ENCODE data around the gene OR10V1.
A peak's percentile ranks its signal among the peaks of the same experiment; 100 is the strongest.

OR10V1 gene

GRCh38 chr11:59713745-59714144 is at the start of gene OR10V1:
Gene OR10V1, minus strand, starts transcription at chr11:59713845. Its CDS starts 0 bp downstream, at chr11:59713845.
- no peak for DNase-seq

- DNase-seq: no peak
Observed at GRCh38 chr11:59761993-59762392, 48.3 kb upstream of the OR10V1 start.

GRCh38 chr11:59760771-59761170 is 47.1 kb upstream of the OR10V1 start:
- DNase-seq: no peak

- DNase-seq: no peak
Observed at GRCh38 chr11:59759900-59760299, 46.3 kb upstream of the OR10V1 start.

GRCh38 chr11:59758401-59759037 is 44.9 kb upstream of the OR10V1 start:
- DNase-seq: no peak

GRCh38 chr11:59756845-59757244 is 43.2 kb upstream of the OR10V1 start:
- no peak for DNase-seq

GRCh38 chr11:59756558-59756840 is 42.9 kb upstream of the OR10V1 start:
- DNase-seq: no peak

- DNase-seq: peak; percentile 48
Observed at GRCh38 chr11:59755701-59756557, 42.3 kb upstream of the OR10V1 start.

GRCh38 chr11:59754859-59755700 is 41.4 kb upstream of the OR10V1 start, which contains the start of gene STX3:
Gene STX3, plus strand, starts transcription at chr11:59755376. Its CDS starts 230 bp downstream, at chr11:59755606.
- DNase-seq: peak; percentile 82

GRCh38 chr11:59754494-59754858 is 40.8 kb upstream of the OR10V1 start:
- DNase-seq: peak; percentile 56

- peak; percentile 73 for DNase-seq
Observed at GRCh38 chr11:59753650-59754493, 40.2 kb upstream of the OR10V1 start.

- no peak for DNase-seq
Observed at GRCh38 chr11:59746111-59746510, 32.5 kb upstream of the OR10V1 start.

- DNase-seq: no peak
Observed at GRCh38 chr11:59730896-59731565, 17.4 kb upstream of the OR10V1 start.

GRCh38 chr11:59729834-59730233 is 16.2 kb upstream of the OR10V1 start:
- no peak for DNase-seq

- DNase-seq: no peak
Observed at GRCh38 chr11:59728913-59729312, 15.3 kb upstream of the OR10V1 start.

GRCh38 chr11:59728154-59728553 is 14.5 kb upstream of the OR10V1 start:
- no peak for DNase-seq

GRCh38 chr11:59727426-59727825 is 13.8 kb upstream of the OR10V1 start:
- DNase-seq: no peak

- DNase-seq: no peak
Observed at GRCh38 chr11:59724066-59724465, 10.4 kb upstream of the OR10V1 start.

- no peak for DNase-seq
Observed at GRCh38 chr11:59719556-59719955, 5.9 kb upstream of the OR10V1 start.

- no peak for DNase-seq
Observed at GRCh38 chr11:59716051-59716450, 2.4 kb upstream of the OR10V1 start.

GRCh38 chr11:59710136-59710847 is 3.4 kb downstream of the OR10V1 start:
- DNase-seq: no peak
